Activated CD4-positive, alpha-beta T cell treated with anti-CD3 and anti-CD28 coated beads for 4 hours (primary cell): ENCODE data around the gene RNF38.
"Not testable (repeated sequence)": the region's sequence is repeated elsewhere in the genome, so short reads cannot be mapped to it uniquely, and the experiment has no call there.

Experiments
- DNase-seq, 2 donors: peaks; one replicate each; pipeline ENCODE4 v3.0.0-alpha.2; 2020

The RNF38 gene

DNA sequence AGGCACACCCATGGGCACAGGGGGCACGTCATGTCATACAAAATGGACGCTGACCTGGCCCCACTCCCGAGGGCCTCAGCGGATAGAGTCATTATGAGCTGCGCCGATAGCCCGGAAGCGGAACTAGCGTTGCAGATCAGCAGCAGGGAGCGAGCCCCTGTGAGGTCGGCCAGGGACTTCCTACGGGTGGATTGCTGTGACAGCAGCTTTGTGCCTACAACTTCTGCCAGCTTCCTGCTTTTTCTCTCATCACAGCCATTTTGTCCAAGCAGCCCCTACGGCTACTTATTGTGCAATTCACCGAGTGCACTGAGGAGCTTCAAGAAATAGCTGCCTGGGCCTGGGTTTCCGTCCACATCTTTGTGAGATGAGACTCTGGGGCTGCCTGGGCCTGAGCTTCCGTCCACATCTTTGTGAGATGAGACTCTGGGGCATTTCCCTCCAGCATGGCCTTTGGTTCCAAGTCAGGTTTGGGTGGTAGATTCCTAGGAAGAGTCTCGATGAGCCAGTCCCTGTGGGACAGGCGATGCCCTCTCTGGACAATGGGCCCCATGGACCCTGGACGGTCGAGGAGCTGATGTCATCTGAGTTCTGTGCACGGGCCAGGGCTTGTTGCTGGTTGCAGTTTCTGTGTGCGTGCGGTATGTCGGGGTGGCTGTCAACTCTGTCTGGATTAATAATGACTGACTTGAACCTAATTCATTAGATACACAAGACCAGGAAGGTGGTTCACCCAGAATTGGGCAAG, 74.8 kb downstream of the RNF38 start:
- no peak for DNase-seq

DNA sequence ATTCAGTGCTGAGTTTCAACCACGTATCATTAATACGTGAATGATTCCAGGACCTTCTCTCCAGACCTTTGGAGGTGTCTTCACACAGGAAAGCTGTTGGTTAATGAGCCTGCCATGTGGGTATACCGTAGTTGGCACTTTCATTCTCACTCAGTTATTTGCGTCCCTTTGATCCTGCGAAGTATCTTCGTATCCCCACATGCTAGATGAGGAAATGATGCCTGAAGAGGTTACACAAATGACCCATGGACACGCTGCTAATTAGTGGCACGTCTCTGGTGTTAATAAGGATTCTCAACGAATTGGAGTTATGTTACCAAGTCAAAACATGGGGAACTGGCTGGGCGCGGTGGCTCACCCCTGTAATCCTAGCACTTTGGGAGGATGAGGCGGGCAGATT, 76.1 kb downstream of the RNF38 start:
- no peak for DNase-seq

DNA sequence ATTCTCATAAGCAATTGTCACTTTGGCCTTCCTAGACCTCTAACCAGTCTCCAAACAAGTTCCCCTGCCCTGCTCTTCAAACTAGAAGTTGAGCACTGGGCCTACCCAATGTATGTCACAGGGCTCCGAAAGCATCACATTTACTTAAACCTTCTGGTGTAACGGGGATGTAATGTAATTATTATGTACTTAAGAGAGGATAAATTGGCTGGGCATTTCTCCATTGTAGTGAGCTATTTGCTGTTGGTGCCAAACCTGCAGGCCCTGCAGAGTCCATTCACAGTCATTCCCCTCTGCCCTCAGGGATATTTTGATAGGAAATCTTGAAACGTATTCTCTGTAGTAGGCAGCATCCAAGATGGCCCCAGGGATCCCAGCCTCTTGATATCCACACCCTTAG, 77.6 kb downstream of the RNF38 start:
- no peak for DNase-seq

DNA sequence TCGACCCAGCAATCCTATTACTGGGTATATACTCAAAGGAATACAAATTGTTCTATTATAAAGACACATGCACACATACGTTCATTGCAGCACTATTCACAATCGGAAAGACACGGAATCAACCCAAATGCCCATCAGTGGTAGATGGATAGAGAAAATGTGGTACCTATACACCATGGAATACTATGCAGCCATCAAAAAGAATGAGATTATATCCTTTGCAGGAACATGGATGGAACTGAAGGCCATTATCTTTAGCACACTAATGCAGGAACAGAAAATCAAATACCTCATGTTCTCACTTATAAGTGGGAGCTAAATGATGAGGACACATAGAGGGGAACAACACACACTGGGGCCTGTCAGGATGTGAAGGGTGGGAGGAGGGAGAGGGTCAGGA, 78.2 kb downstream of the RNF38 start:
- not testable (repeated sequence) for DNase-seq

DNA sequence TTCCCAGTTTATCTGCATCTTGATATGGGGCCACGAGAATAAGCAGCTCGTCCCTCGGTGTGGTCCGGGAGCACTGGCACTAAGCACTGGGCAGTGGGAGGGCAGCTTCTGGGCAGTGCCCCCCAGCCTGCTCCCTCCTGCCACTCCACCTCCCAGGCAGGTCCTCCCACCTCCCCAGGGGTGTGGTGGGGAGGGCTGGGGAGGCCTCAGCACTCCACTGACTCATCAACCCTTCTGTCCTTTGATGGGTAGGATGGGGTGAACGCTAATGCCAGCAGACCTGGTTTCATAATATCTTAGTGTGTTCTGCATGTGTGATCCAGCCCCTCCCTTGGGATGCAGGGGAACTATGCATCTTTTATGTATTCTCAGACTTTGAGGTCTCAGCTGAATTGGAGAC, 79.6 kb downstream of the RNF38 start:
- DNase-seq: no peak

DNA sequence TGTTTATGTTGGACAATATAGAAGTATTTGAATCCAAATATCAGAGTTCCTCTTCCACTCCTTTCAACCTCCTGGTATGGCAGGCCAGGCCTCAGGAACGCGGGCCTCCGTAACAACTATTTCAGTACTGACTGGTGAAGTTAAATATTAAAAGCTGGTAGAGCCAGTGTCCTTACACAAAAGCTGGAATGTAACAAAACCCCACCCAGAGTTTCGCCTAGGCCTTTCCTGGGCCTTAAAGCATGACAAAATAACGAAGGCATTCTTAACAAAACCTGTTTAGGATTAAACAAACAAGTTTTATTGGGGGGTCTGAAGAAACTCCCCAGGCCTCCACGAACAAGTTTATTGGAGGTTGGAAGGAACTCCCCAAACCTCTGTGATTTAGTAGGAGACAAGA, 80.3 kb downstream of the RNF38 start:
- DNase-seq: no peak

DNA sequence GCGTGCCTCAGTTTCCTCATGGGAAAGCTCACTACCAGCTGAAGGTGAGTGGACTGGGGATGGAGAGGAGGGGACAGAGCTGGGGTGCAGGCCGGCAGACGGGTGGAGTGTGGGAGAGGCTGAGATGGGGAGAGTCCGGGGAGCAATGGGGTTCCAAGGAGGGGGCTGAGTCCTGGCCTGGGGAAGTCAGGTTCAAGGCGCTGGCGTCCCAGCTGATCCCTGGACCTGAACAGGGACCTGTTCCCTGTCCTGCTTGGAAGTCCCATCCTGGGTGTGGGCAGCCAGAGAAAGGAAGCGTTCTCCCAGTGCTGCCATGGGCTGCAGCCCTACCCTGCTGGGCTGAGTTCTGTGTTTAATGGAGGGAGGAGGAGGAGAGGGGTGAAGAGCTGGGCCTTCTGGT, 80.9 kb downstream of the RNF38 start:
- no peak for DNase-seq

DNA sequence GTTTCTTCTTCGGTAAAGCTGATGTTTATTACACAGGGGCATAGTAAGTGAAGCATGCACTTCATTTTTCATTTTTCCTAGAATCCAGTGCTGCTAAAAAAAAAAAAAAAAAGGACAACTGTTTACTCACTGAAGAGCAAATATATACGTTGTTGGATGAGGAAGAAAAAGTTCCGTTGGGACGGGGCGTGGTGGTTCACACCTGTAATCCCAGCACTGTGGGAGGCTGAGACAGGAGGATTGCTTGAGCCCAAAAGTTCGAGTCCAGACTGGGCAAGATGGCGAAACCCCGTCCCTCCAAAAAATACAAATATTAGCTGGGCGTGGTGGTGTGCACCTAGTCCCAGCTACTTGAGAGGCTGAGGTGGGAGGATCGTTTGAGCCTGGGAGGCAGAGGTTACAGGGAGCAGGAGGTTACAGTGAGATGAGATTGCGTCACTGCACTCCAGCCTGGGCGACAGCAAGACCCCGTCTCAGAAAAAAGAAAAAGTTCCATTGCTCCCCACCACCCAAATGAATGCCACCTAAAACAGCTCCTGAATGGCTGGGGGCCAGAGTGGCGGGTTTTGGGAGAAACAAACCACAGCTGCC, 81.8 kb downstream of the RNF38 start:
- no peak for DNase-seq

DNA sequence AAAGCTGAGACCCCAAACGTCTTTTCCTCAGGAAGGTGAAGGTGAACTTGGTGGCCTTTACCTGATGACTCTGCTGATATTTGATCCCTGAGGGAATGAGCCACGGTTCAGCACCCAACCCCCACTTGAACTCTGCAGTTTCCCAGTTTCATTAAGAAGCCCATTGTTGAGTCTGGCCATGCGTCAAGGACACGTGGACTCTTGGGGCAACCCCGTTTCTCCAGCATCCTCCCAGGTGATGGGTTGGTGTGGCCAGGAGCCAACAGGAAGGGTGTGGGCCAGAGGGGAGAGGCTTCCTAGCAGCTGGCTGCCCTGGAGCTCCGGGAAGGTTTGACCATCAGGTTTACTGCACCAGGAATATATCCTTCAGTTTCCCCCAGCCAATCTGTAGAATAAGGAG, 82.3 kb downstream of the RNF38 start:
- no peak for DNase-seq

DNA sequence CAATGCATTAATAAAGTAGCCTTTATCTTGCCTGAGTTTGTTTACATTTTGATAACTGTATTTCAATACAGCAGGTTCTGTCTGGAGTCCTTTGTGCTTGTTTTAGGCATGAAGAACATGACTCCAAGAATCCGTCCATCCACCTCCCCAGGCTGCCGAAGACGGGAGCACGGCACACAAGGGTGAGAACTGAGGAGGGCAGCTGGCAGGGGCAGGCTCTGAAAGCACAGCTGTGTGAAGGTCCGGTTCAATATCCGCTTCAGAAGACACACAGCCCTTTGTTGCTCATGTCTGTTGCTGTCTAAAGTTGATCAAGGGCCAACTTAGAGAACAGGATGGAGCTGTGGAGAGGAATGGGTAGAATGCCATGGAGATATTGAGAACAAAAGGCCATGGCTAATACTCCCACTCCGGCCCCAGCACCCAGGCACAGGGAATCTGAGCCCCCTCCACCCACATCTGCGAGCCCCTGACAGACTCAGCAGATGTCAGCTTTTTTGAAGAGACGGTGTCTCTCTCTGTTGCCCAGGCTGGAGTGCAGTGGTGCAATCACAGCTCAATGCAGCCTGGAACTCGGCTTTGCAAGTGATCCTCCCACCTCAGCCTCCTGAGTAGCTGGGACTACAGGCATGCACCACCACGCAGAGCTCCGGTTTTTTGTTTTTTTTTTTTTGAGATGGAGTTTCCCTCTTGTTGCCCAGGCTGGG, 83.3 kb downstream of the RNF38 start:
- DNase-seq: no peak

DNA sequence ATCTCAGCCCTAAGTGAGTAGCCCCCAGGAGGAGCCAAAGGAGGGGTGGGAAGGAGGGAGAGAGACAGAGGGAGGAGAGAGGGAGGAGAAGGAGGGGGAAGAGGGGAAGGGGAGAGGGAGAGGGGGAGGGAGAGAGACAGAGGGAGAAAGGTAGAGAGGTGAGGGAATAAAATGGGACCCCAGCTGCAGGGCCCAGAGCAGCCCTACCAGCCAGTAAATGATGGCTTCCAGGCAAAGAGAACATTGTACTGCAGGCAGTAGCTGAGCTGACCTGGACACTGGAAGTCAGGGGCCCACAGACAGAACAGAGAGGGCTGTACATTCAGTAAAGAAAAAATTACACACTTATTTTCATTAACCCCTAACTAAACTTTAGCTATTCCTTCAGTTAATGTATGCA, 84.0 kb downstream of the RNF38 start:
- no peak for DNase-seq

DNA sequence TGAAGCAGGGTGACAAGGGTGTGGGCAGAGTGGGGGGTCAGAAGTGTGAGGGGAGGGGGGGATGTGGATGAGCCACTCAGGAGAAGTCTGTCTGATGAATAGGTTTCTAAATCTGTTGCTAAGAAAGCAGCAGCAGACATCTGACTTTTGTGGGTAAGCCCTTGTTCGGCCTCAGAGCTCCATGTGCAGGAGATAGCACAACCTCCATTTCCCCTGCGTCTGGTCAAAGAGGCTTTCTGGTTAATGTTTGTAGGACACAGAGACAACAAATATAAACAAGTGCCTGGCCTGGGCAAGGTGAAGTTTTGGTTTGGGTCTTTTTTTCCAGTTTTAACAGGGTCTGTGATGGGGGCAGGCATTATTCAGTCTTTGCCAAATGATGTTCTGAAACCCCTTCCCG, 84.8 kb downstream of the RNF38 start:
- no peak for DNase-seq

DNA sequence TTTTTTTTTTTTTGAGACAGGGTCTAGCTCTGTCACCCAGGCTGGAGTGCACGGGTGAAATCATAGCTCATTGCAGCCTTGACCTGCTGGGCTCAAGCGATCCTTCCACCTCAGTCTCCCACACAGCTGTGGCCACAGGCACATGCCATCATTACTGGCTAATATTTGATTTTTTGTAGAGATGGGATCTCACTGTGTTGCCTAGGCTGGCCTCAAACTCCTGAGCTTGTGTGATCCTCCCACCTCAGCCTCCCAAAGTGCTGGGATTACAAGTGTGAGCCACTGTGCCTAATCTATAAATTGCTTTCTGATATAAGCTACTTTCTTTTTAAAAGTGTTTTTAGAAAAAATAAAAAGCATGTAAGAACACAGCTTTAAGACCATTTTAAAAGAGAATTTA, 85.3 kb downstream of the RNF38 start:
- DNase-seq: no peak

DNA sequence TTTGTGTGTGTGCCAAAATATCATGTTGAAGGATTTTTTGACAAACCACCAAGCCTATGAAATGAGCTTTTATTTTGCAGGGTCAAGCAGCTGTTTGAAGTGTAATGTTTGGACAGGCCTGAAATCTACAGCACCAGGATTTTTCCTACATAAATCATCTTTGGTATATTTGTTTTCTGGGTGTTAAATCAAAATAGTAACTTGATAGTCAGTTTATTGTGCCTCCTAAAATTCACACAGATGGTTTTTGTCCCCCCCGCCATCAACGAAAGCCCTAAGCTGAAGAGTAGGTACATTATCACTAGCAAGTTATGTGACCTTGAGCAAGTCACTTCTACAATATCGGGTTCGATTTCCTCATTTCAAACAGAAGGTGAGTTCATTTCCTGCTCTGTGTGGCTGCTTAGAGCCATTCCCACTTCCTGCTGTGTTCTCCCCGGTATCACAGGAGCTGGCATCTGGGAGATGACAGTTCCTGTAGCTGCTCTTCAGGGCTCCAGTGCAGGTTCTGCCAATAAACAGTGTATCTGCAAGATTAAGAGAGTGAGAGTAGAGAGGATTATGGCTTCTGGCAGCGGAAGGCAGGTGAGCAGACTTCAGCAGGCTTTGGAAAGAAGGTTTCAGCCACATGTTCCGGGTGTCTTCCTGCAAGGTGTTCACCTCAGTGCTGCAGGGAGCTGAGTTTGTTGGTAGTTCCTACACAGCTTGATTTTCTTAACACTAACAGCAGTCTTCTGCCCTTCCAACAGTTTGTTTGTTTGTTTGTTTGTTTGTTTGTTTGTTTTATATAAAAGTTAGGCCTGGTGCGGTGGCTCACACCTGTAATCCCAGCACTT, 93.4 kb downstream of the RNF38 start:
- no peak for DNase-seq

DNA sequence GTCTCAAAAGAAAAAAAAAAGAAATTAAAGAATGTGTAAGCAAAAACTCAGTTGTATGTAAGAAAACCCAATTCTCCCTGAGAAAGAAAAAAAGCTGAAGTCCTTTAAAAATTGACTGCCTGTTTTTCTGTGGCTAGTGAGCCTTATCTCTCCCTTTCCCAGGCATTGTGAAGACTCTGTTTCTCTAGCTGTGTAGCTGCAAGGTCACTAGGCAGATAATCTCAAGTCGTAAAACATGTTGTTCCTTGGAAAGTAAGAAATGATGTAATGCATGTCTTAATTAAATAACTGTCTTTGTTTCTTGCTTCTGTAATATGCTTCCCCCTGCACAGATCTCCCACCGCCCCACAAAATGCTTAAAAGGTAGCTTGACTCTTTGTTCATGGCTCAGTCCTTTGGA, 95.7 kb downstream of the RNF38 start:
- not testable (repeated sequence) for DNase-seq

DNA sequence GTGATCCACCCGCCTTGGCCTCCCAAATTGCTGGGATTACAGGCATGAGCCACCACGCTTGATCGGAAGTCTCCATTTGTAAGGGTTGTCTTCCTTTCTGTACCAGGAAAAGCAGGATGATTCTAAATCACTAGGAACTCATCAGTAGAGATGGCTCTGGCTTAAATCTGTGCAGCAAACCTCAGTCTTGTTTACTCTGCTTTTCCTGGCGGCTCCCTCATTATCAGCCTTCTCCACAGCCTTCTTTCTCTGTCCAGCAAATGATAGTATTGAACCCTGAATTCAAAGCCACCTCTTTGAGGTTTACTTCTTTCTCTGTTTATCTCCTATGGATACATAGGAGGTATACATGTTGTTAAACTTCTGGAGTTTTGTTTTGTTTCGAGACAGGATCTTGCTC, 98.8 kb downstream of the RNF38 start:
- no peak for DNase-seq

DNA sequence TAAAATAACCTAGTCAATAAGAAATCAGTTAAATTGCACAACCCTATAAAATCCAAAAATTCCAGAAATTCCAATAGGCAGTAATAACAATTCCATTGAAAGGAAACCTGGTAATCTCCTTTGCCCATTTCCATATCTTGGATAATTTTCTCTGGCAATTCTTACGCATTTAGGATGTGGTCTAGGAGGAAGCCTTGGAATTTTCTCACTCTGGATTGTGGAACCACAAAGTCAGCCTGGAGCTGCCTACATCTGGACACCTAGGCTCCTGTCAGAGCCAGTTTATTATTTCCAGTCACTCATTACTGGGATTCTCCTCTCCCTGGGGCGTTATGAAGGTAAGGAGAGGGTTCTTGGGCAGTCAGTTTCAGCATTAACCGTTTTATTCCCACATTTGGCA, 101.5 kb downstream of the RNF38 start:
- no peak for DNase-seq

DNA sequence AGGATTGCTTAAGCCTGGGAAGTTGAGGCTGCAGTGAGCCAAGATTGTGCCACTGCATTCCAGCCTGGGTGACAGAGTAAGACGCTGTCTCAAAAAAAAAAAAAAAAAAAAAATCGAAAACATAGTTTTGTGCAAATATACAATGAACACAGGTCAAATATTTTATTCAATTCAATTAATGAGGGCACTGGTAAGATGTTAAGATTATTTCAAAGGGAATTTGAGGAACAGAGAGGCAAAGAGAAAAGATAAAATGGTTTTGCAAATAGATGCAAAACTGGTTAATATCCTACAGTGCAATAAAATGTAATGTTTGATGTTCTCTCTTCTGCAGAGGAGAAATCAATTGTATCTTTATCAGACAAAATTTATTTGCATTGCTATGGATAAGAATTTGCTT, 102.3 kb downstream of the RNF38 start:
- DNase-seq: no peak

DNA sequence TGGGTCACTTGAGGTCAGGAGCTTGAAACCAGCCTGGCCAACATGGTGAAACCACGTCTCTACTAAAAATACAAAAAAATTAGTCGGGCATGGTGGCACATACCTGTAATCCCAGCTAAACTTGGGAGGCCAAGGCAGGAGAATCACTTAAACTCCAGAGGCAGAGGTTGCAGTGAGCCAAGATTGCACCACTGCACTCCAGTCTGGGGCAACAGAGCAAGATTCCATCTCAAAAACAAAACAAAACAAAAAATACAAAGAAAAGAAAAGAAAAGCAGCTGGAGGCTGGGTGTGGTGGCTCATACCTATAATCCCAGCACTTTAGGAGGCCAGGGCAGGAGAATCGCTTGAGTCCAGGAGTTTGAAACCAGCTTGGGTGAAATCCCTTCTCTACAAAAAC, 105.1 kb downstream of the RNF38 start:
- not testable (repeated sequence) for DNase-seq

DNA sequence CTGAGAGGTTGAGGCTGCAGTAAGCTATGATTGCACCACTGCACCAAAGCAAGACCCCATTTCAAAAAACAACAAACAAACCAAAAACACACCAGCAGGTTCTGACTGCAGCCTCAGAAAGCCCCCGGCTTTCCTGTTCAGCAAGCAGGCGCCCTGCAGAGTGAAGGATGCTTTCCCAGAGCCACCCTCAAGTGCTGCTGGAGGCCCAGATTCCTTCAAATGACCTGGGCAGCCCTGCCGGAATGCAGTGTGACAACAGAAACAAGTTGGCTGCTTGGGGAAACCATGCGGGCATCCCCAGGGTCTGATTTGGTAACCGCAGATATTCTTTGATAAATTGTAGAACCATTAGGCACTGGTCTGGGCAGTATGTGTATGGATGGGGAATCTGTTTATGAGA, 106.2 kb downstream of the RNF38 start:
- DNase-seq: no peak

DNA sequence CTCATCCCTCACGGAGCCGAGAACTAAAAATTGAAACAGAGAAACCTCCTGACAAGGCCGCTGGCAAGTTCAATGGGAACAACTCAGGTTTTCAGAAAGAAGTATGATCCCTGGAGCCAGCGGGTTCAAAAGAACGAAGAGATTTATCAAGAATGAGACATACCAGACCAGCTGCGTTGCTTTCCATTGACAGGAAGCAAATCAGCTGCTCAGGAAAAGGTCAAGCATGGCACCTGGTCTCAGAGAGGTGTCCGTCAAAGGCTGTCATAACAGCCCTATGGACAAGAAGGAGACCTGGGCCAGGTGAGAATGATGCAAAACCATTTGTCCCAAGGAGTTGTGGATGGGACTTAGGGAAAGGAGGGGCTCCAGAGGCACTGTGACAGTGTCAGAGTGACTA, 106.9 kb downstream of the RNF38 start:
- DNase-seq: no peak

DNA sequence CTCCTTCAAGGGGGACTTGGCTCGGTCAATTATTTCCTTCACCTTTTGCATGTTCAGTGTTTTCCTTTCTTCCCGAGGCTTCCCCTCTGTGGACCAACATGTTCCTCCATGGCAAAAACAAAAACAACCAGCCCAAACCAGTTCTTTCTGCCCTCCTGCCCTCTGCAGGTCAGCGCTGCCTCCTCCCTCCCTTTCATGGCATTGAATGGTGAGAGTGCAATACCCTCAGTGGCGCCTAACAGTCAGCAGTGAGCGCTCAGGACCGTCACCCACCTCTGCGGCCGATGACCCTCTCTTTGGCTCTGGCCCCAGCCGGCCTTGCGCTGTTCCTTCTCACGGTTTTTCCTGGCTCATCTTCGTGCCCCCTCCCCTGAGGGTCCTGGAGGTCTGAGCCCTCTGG, 107.4 kb downstream of the RNF38 start:
- DNase-seq: no peak

DNA sequence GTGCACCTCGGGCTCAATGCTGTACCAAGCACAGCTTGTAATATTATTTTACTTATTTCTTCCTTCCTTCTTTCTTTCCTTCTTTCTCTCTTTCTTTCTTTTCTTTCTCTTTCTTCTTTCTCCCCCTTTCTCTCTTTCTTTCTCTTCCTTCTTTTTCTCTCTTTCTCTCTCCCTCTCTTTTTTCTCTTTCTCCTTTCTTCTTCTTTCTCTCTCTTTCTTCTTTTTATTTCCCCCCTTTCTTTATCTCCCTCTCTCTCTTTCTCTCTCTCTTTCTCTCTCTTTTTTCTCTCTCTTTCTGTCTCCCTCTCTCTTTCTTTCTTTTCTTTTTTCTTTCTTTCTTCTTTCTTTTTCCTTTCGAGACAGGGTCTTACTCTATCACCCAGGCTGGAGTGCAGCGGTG, 109.1 kb downstream of the RNF38 start:
- DNase-seq: no peak
